ENCODE measurements around the gene MYH11.

MYH11 gene

DNA sequence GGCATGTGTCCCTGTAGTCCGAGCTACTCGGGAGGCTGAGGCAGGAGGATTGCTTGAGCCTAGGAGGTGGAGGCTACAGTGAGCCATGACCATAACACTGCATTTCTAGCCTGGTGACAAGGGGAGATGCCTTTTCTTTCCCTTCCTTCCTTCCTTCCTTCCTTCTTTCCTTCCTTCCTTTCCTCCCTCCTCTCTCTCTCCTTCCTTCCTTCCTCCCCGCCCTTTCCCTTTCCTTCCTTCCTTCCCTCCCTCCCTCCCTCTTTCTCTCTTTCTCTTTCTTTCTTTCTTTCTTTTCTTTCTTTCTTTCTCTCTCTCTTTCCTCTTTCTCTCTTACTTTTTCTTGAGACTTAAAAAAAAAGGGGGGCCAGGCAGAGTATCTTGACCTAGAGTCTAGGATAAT, 34.7 kb upstream of the MYH11 start:
- H3K27ac Mint-ChIP-seq = no peak overlapping the region
- TF ChIP-seq, protein P1, sequence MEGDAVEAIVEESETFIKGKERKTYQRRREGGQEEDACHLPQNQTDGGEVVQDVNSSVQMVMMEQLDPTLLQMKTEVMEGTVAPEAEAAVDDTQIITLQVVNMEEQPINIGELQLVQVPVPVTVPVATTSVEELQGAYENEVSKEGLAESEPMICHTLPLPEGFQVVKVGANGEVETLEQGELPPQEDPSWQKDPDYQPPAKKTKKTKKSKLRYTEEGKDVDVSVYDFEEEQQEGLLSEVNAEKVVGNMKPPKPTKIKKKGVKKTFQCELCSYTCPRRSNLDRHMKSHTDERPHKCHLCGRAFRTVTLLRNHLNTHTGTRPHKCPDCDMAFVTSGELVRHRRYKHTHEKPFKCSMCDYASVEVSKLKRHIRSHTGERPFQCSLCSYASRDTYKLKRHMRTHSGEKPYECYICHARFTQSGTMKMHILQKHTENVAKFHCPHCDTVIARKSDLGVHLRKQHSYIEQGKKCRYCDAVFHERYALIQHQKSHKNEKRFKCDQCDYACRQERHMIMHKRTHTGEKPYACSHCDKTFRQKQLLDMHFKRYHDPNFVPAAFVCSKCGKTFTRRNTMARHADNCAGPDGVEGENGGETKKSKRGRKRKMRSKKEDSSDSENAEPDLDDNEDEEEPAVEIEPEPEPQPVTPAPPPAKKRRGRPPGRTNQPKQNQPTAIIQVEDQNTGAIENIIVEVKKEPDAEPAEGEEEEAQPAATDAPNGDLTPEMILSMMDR (IDR thresholded peaks at IDR 0.05; ENCODE audit: unreplicated experiment in 3 of 3) = no peak
- no peaks in the 10 kb centered on the region for H3K36me3 Mint-ChIP-seq (ENCODE audit: low read depth)
- peaks cover 15% of the 10 kb centered on the region for H3K4me1 Mint-ChIP-seq
- H3K4me3 Mint-ChIP-seq = no peak overlapping the region
- no peaks in the 10 kb centered on the region for H3K9me3 Mint-ChIP-seq
- peaks cover under 1% of the 10 kb centered on the region for H3K27me3 Mint-ChIP-seq (ENCODE audit: low read depth)

DNA sequence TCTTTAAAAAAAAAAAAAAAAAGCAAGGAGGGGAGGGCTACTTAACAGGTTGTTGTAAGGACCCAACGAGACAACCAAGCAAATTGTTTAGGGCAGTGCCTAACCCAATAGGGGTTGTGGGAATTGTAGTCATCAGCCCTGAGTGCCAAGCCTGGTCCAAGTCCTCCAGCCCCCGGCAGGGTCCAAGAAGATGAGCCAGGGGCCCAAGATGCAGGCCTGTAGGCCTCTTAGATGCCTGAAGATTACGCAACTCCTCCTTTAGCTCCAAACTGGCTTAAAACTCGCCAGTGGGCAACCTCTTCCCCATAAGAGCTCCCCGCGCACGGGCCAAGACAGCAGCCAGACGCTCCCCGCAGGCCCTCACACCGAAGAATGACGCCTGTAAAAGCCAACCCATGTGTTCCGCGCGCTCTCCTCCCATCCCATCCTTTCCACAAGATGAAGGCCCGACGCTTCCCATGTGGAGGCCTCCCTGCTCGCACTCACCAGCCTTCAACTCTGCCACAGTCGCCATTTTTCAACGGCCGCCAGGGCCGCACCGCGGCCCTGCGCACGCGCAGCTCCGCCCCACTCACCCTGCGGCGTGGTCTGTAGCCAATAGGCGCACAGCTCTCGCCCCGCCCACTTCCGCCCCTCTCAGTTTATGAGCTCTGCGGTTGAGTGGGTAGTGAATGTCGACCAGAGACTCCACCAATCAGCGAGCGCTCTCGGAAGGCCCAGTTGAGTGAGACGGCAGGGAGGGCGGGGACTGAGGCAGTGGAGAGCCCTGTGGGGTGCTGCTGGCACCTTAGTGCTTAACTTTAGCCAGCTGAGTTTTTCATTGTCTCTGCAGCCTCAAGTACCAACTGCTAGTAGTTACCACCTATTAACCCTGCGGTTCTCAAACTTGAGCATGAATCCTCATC, 31.5 kb upstream of the MYH11 start, which contains the start of gene CEP20:
CEP20 (minus strand) TSS at position 532 of the 905 bp plus-strand sequence; CDS start at position 514, 18 bp downstream.
- H3K27ac Mint-ChIP-seq = peak within 1 kb of the TSS; percentile 95 to 99 (median 97)
- TF ChIP-seq, protein P1 (IDR thresholded peaks at IDR 0.05; ENCODE audit: unreplicated experiment in 3 of 3) = peak in 1 of 3 experiments; percentile 15
- peak within 1 kb of the TSS; percentile 98 to 99 (median 98) for H3K4me3 Mint-ChIP-seq
- H3K9me3 Mint-ChIP-seq = no peaks in the 10 kb centered on the region
- no peaks in the 10 kb centered on the region for H3K27me3 Mint-ChIP-seq (ENCODE audit: low read depth)
- peaks cover 25% of the 10 kb centered on the region for H3K4me1 Mint-ChIP-seq
- peaks cover 8% of the 10 kb centered on the region for H3K36me3 Mint-ChIP-seq (ENCODE audit: low read depth)

DNA sequence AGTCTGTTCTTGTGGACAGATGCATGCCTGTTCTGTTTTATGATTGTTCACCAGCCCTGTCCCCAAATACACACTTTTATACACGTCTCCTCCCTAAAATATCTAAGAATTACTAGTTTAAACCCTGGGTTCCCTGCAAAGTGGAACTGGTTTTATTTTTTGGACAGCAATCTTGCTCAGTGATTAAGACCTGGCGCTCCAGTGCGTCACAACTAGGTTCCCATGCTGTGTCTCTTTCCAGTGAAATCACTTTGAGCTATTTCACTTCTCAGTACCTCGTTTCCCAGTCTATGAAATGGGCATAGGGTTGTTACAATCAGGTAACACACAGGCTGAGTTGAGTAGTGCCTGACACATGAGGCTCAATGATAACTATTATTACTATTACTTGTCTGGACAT, 30.5 kb upstream of the MYH11 start:
- Mint-ChIP-seq H3K4me1 (peaks cover 25% of the 10 kb centered on the region), H3K36me3 (ENCODE audit: low read depth) (peaks cover 15% of the 10 kb centered on the region), H3K4me3 (peak overlapping the region; percentile 98 to 99 (median 98)), H3K27ac (peak overlapping the region; percentile 49 to 97 (median 95)), H3K9me3 (no peaks in the 10 kb centered on the region), H3K27me3 (ENCODE audit: low read depth) (no peaks in the 10 kb centered on the region)
- TF ChIP-seq, protein P1 (IDR thresholded peaks at IDR 0.05; ENCODE audit: unreplicated experiment in 3 of 3) = no peak

- Mint-ChIP-seq H3K9me3 (no peaks in the 10 kb centered on the region), H3K4me3 (peak overlapping the region; percentile 70 to 87 (median 71)), H3K4me1 (peaks cover 25% of the 10 kb centered on the region), H3K36me3 (ENCODE audit: low read depth) (peaks cover 22% of the 10 kb centered on the region), H3K27me3 (ENCODE audit: low read depth) (no peaks in the 10 kb centered on the region), H3K27ac (peak overlapping the region in 1 of 3 experiments; percentile 22)
- TF ChIP-seq, protein P1 (IDR thresholded peaks at IDR 0.05; ENCODE audit: unreplicated experiment in 3 of 3) = no peak
Observed at GRCh38 chr16:15886078-15886477, 29.2 kb upstream of the MYH11 start.

DNA sequence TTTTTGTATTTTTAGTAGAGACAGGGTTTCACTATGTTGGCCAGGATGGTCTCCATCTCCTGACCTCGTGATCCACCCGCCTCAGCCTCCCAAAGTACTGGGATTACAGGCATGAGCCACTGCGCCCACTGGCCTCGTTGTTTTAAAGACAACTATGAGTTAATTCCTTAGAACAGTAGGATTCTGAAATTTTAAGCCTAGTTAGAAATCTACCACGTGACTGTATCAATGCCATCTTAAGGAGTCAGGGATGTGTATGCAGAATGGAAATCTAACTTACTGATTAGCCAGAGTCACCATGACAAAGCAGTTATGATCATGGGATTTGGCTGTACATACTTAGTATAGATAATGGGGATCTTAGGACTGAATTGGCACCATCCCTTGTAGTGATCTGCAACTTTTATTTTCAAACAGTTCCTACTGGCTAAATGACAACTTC, 28.8 kb upstream of the MYH11 start:
- Mint-ChIP-seq H3K27ac (no peak overlapping the region), H3K4me3 (peak overlapping the region; percentile 70 to 87 (median 71)), H3K9me3 (no peaks in the 10 kb centered on the region), H3K27me3 (ENCODE audit: low read depth) (no peaks in the 10 kb centered on the region), H3K4me1 (peaks cover 25% of the 10 kb centered on the region), H3K36me3 (ENCODE audit: low read depth) (peaks cover 23% of the 10 kb centered on the region)
- TF ChIP-seq, protein P1 (IDR thresholded peaks at IDR 0.05; ENCODE audit: unreplicated experiment in 3 of 3) = no peak
